ENCODE measurements around the gene SASH1. TPM values are rescaled to one million over a fixed set of nuclear protein-coding genes. Genes with fewer than 3 reads are reported as not detected.

SASH1 gene
- total and polyA plus RNA-seq, 9 of the 15 experiments (the other 6 are each of a cell fraction or from before 2014, with no cell fraction given): 0.35 to 3.5 (median 1.6) TPM

GRCh38 chr6:148340586-148341297, 1.9 kb upstream of the SASH1 start (continued):
- TF ChIP-seq ZNF165 (CRISPR knock-in tag; IDR thresholded peaks at IDR 0.05; ENCODE audit: borderline replicate concordance) (no peak), BCOR (IDR thresholded peaks at IDR 0.05) (no peak), NKRF (IDR thresholded peaks at IDR 0.05; ENCODE audit: borderline replicate concordance) (no peak), RBBP5 (IDR thresholded peaks at IDR 0.05; ENCODE audit: borderline replicate concordance, insufficient read depth, low read length, poor library complexity, severe bottlenecking) (no peak), PHTF2 (CRISPR knock-in tag; IDR thresholded peaks at IDR 0.05) (no peak), POLR2H (tag; IDR thresholded peaks at IDR 0.05; ENCODE audit: low read depth) (no peak), ZNF41 (CRISPR knock-in tag; conservative IDR thresholded peaks at IDR 0.05) (no peak), ZNF24 (IDR thresholded peaks at IDR 0.05) (no peak), BRCA1 (IDR thresholded peaks at IDR 0.05) (no peak), BRCA1 (CRISPR knock-in tag; IDR thresholded peaks at IDR 0.05) (no peak), EWSR1 (IDR thresholded peaks at IDR 0.05; ENCODE audit: borderline replicate concordance, low read depth, partially characterized antibody) (no peak)

- H3K79me2 ChIP-seq (ENCODE audit: control insufficient read depth, insufficient read depth, low read length): no peaks in the 10 kb centered on the region
- H3K27ac ChIP-seq (ENCODE audit: extremely low read depth, low read depth, low read length): no peak overlapping the region
- no peaks in the 10 kb centered on the region for H3K36me3 ChIP-seq (ENCODE audit: control insufficient read depth, insufficient read depth, low read length)
- no peak overlapping the region for H3K4me3 ChIP-seq
- DNase-seq (ENCODE audit: extremely low read depth in 1 of 4, low spot score in 3 of 4) (no peak), ATAC-seq (no peak), FAIRE-seq (no peak)
- H3K9me3 ChIP-seq (replicated peaks; ENCODE audit: control insufficient read depth, insufficient read depth, low read depth, low read length): no peaks in the 10 kb centered on the region
- no TSS peak for BruUV-seq (replicated peaks)
- intact Hi-C loops (cut with micrococcal nuclease): no loop called here
- H2AFZ ChIP-seq (ENCODE audit: low read depth, low read length): no peak overlapping the region
- peaks cover 28 to 32% of the 10 kb centered on the region in 2 experiments; a peak in 4 of 5 replicates for H3K27me3 ChIP-seq (ENCODE audit: control insufficient read depth in 2 of 2, insufficient read depth in 2 of 2, low read length in 2 of 2)
- no peaks in the 10 kb centered on the region for H4K20me1 ChIP-seq (replicated peaks; ENCODE audit: control insufficient read depth, insufficient read depth, low read length)
- ChIA-PET CTCF (ENCODE audit: low intra/inter-chr PET ratio) (no interaction called here), POLR2A (no interaction called here)
- no peak overlapping the region for H3K4me2 ChIP-seq (ENCODE audit: insufficient read depth, low read length)
- no peak overlapping the region for H3K9ac ChIP-seq (ENCODE audit: insufficient read depth in 1 of 2, low read depth in 2 of 2, low read length in 2 of 2)
- in situ Hi-C loops (cut with MboI): no loop called here
- no peaks in the 10 kb centered on the region for H3K9me1 ChIP-seq (ENCODE audit: control insufficient read depth, insufficient read depth, low read length)
- WGBS (ENCODE audit: insufficient coverage, low coverage, missing lambda C conversion rate): 11% methylated on average over 8 of the region's 8 CpGs
- no peaks in the 10 kb centered on the region for H3K4me1 ChIP-seq (replicated peaks in 1 of 2; ENCODE audit: control insufficient read depth in 2 of 2, insufficient read depth in 2 of 2, low read length in 2 of 2)
- TF ChIP-seq ZNF436 (CRISPR knock-in tag; IDR thresholded peaks at IDR 0.05) (no peak), FOXJ2 (tag; IDR thresholded peaks at IDR 0.05) (no peak), ZBED1 (IDR thresholded peaks at IDR 0.05) (no peak)
- TF ChIP-seq, protein P1, sequence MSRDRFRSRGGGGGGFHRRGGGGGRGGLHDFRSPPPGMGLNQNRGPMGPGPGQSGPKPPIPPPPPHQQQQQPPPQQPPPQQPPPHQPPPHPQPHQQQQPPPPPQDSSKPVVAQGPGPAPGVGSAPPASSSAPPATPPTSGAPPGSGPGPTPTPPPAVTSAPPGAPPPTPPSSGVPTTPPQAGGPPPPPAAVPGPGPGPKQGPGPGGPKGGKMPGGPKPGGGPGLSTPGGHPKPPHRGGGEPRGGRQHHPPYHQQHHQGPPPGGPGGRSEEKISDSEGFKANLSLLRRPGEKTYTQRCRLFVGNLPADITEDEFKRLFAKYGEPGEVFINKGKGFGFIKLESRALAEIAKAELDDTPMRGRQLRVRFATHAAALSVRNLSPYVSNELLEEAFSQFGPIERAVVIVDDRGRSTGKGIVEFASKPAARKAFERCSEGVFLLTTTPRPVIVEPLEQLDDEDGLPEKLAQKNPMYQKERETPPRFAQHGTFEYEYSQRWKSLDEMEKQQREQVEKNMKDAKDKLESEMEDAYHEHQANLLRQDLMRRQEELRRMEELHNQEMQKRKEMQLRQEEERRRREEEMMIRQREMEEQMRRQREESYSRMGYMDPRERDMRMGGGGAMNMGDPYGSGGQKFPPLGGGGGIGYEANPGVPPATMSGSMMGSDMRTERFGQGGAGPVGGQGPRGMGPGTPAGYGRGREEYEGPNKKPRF (IDR thresholded peaks at IDR 0.05; ENCODE audit: low read depth, low read length): no peak
- TF ChIP-seq, protein P2, sequence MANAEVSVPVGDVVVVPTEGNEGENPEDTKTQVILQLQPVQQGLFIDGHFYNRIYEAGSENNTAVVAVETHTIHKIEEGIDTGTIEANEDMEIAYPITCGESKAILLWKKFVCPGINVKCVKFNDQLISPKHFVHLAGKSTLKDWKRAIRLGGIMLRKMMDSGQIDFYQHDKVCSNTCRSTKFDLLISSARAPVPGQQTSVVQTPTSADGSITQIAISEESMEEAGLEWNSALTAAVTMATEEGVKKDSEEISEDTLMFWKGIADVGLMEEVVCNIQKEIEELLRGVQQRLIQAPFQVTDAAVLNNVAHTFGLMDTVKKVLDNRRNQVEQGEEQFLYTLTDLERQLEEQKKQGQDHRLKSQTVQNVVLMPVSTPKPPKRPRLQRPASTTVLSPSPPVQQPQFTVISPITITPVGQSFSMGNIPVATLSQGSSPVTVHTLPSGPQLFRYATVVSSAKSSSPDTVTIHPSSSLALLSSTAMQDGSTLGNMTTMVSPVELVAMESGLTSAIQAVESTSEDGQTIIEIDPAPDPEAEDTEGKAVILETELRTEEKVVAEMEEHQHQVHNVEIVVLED (CRISPR knock-in tag; IDR thresholded peaks at IDR 0.05): no peak
Measured at GRCh38 chr6:148342100-148342349, 613 bp upstream of the SASH1 start.
